ENCODE results near the gene TBC1D5.

DNA sequence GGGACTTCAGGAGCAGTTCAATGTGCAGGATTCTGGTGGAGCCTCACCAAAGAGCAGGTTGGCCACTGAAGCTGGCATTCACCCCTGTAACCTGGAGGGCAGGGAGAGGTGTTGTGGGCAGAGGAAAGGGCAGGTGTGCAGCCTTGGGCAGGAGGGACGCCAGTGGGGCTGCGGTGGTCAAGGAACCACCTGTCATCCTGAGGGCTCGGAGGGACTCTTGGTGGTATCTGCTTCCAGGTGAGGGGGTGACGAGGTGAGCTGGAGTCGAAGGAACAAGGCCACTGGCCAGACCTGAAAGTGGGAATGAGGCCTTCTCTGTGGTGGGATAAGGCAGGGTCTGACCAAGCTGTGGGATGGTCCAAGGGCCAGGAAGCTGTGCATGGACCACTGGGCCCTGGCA is 588.2 kb downstream of the TBC1D5 start:
- TF ChIP-seq RAD21 (conservative IDR thresholded peaks at IDR 0.05 in 1 of 2, IDR thresholded peaks at IDR 0.05 in 1 of 2) (no peak), ZFP36 (IDR thresholded peaks at IDR 0.05; ENCODE audit: borderline replicate concordance, partially characterized antibody) (no peak), MYC (IDR thresholded peaks at IDR 0.05; ENCODE audit: borderline replicate concordance, low read length) (no peak), PHF8 (IDR thresholded peaks at IDR 0.05; ENCODE audit: borderline replicate concordance, low read depth) (no peak), POLR2A (IDR thresholded peaks at IDR 0.05; ENCODE audit: low read length) (no peak), EHMT2 (IDR thresholded peaks at IDR 0.05; ENCODE audit: low read depth) (no peak), MAFK (IDR thresholded peaks at IDR 0.05; ENCODE audit: partially characterized antibody) (no peak), CHD2 (IDR thresholded peaks at IDR 0.05; ENCODE audit: low read length, partially characterized antibody) (no peak), ZSCAN20 (CRISPR knock-in tag; IDR thresholded peaks at IDR 0.05) (no peak), RFX5 (IDR thresholded peaks at IDR 0.05) (no peak)
- TF ChIP-seq, protein P1, sequence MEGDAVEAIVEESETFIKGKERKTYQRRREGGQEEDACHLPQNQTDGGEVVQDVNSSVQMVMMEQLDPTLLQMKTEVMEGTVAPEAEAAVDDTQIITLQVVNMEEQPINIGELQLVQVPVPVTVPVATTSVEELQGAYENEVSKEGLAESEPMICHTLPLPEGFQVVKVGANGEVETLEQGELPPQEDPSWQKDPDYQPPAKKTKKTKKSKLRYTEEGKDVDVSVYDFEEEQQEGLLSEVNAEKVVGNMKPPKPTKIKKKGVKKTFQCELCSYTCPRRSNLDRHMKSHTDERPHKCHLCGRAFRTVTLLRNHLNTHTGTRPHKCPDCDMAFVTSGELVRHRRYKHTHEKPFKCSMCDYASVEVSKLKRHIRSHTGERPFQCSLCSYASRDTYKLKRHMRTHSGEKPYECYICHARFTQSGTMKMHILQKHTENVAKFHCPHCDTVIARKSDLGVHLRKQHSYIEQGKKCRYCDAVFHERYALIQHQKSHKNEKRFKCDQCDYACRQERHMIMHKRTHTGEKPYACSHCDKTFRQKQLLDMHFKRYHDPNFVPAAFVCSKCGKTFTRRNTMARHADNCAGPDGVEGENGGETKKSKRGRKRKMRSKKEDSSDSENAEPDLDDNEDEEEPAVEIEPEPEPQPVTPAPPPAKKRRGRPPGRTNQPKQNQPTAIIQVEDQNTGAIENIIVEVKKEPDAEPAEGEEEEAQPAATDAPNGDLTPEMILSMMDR (IDR thresholded peaks at IDR 0.05), result no peak
- TF ChIP-seq, protein P2, sequence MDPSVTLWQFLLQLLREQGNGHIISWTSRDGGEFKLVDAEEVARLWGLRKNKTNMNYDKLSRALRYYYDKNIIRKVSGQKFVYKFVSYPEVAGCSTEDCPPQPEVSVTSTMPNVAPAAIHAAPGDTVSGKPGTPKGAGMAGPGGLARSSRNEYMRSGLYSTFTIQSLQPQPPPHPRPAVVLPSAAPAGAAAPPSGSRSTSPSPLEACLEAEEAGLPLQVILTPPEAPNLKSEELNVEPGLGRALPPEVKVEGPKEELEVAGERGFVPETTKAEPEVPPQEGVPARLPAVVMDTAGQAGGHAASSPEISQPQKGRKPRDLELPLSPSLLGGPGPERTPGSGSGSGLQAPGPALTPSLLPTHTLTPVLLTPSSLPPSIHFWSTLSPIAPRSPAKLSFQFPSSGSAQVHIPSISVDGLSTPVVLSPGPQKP (IDR thresholded peaks at IDR 0.05; ENCODE audit: low read depth, low read length), result no peak
- TF ChIP-seq, protein P3, sequence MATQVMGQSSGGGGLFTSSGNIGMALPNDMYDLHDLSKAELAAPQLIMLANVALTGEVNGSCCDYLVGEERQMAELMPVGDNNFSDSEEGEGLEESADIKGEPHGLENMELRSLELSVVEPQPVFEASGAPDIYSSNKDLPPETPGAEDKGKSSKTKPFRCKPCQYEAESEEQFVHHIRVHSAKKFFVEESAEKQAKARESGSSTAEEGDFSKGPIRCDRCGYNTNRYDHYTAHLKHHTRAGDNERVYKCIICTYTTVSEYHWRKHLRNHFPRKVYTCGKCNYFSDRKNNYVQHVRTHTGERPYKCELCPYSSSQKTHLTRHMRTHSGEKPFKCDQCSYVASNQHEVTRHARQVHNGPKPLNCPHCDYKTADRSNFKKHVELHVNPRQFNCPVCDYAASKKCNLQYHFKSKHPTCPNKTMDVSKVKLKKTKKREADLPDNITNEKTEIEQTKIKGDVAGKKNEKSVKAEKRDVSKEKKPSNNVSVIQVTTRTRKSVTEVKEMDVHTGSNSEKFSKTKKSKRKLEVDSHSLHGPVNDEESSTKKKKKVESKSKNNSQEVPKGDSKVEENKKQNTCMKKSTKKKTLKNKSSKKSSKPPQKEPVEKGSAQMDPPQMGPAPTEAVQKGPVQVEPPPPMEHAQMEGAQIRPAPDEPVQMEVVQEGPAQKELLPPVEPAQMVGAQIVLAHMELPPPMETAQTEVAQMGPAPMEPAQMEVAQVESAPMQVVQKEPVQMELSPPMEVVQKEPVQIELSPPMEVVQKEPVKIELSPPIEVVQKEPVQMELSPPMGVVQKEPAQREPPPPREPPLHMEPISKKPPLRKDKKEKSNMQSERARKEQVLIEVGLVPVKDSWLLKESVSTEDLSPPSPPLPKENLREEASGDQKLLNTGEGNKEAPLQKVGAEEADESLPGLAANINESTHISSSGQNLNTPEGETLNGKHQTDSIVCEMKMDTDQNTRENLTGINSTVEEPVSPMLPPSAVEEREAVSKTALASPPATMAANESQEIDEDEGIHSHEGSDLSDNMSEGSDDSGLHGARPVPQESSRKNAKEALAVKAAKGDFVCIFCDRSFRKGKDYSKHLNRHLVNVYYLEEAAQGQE (IDR thresholded peaks at IDR 0.05), result no peak
- TF ChIP-seq, protein P4, sequence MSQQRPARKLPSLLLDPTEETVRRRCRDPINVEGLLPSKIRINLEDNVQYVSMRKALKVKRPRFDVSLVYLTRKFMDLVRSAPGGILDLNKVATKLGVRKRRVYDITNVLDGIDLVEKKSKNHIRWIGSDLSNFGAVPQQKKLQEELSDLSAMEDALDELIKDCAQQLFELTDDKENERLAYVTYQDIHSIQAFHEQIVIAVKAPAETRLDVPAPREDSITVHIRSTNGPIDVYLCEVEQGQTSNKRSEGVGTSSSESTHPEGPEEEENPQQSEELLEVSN (IDR thresholded peaks at IDR 0.05; ENCODE audit: borderline replicate concordance, low read depth), result no peak

All from A549 (cell line).